Astrocyte (in vitro differentiated cells and primary cell): Measurements from ENCODE around the gene PATL2. TPM values are rescaled to one million over a fixed set of nuclear protein-coding genes. Genes with fewer than 3 reads are reported as not detected.

Source experiments
- DNase-seq: peaks from one replicate; pipeline ENCODE4 v3.0.0-alpha.2; 2010; ENCODE audit warnings: low read depth
- FAIRE-seq: peaks from 2 replicates; lab custom pipeline; 2011; peaks lifted over from hg19 to GRCh38; lab: Jason Lieb, UNC
- H2AFZ ChIP-seq: 2 replicates; pipeline ENCODE4 v1.6.0; 2012; ENCODE audit warnings: low read depth, low read length, inconsistent platforms
- H3K27ac ChIP-seq: 2 replicates; pipeline ENCODE4 v1.5.1; 2011; ENCODE audit warnings: low read depth, low read length, inconsistent platforms
- H3K27me3 ChIP-seq: 2 replicates; pipeline ENCODE4 v1.6.0; 2011; ENCODE audit warnings: low read length, inconsistent platforms; ENCODE audit not compliant: insufficient read depth
- H3K36me3 ChIP-seq: 2 replicates; pipeline ENCODE4 v1.5.1; 2011; ENCODE audit warnings: low read length, inconsistent platforms; ENCODE audit not compliant: insufficient read depth
- H3K4me1 ChIP-seq: 2 replicates; pipeline ENCODE4 v1.5.1; 2011; ENCODE audit warnings: low read length, inconsistent platforms; ENCODE audit not compliant: insufficient read depth
- H3K4me2 ChIP-seq: 2 replicates; pipeline ENCODE4 v1.6.0; 2012; ENCODE audit warnings: low read length, inconsistent platforms
- H3K4me3 ChIP-seq: 2 replicates; pipeline ENCODE4 v1.5.1; 2011; ENCODE audit warnings: low read depth, mild to moderate bottlenecking, low read length, inconsistent platforms; ENCODE audit not compliant: insufficient read depth
- H3K79me2 ChIP-seq: 2 replicates; pipeline ENCODE4 v1.6.0; 2012; ENCODE audit warnings: mild to moderate bottlenecking, low read length, inconsistent platforms; ENCODE audit not compliant: insufficient read depth
- H3K9ac ChIP-seq: 2 replicates; pipeline ENCODE4 v1.6.0; 2012; ENCODE audit warnings: mild to moderate bottlenecking, low read length, inconsistent platforms
- H3K9me3 ChIP-seq: 2 replicates; pipeline ENCODE4 v1.5.1; 2012; ENCODE audit warnings: low read depth, mild to moderate bottlenecking, low read length, inconsistent platforms; ENCODE audit not compliant: insufficient read depth
- H4K20me1 ChIP-seq: 2 replicates; pipeline ENCODE4 v1.6.0; 2012; ENCODE audit warnings: low read length, inconsistent platforms; ENCODE audit not compliant: insufficient read depth
- H3K27ac Mint-ChIP-seq: one replicate; pipeline ENCODE4 v1.8.0; 2021; ENCODE audit warnings: mild to moderate bottlenecking, mixed read lengths; ENCODE audit not compliant: unreplicated experiment
- H3K27me3 Mint-ChIP-seq: one replicate; pipeline ENCODE4 v1.8.0; 2021; ENCODE audit warnings: low read depth, mixed read lengths; ENCODE audit not compliant: unreplicated experiment
- H3K36me3 Mint-ChIP-seq: one replicate; pipeline ENCODE4 v1.8.0; 2021; ENCODE audit warnings: low read depth, mixed read lengths; ENCODE audit not compliant: unreplicated experiment
- H3K4me1 Mint-ChIP-seq: one replicate; pipeline ENCODE4 v1.8.0; 2021; ENCODE audit warnings: low read depth, mixed read lengths; ENCODE audit not compliant: unreplicated experiment
- H3K4me3 Mint-ChIP-seq: one replicate; pipeline ENCODE4 v1.8.0; 2021; ENCODE audit warnings: mild to moderate bottlenecking, moderate library complexity, mixed read lengths; ENCODE audit not compliant: unreplicated experiment
- H3K9me3 Mint-ChIP-seq: one replicate; pipeline ENCODE4 v1.8.0; 2021; ENCODE audit warnings: mild to moderate bottlenecking, mixed read lengths; ENCODE audit not compliant: unreplicated experiment
- EZH2 ChIP-seq: IDR thresholded peaks from 2 replicates; pipeline ENCODE4 v1.6.1; 2012; ENCODE audit warnings: mild to moderate bottlenecking, low read length, inconsistent platforms; ENCODE audit not compliant: insufficient read depth
- total RNA-seq: library from RNA; stranded (reverse); gene quantifications from 2 replicates; pipeline ENCODE4 v1.2.1, GENCODE V29; 2021
- TF ChIP-seq, protein P1 (sequence below): IDR thresholded peaks from 2 replicates; pipeline ENCODE4 v1.5.1; 2011; ENCODE audit warnings: low read depth, mild to moderate bottlenecking, inconsistent platforms, low read length, moderate library complexity; ENCODE audit not compliant: insufficient read depth

The PATL2 gene
- total RNA-seq, 1 donor from 2014 or later: 1.2 TPM

DNA sequence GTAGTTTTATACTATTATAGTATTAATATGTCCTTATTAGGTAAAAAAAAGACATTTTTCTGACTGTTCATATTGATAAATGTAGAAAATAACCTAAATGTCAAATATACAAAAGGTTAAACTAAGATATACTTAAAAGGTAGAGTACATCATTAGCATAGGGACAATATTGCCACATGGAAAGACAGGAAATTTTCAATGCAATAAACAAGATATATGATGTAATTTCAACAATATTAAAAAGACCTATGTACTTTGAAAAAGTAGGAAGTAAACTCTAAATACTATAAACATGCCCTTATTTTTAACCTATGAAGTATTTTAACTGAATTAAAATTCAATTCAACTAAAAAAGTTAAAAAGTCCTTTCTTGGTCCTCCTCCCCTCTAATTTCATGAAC lies 49.5 kb downstream of the PATL2 start:
- H3K27me3 Mint-ChIP-seq: no peaks in the 10 kb centered on the region
- peak overlapping the region; percentile 99 for H3K4me3 Mint-ChIP-seq
- Histone ChIP-seq H3K9ac (no peak overlapping the region), H3K36me3 (peaks cover 8% of the 10 kb centered on the region), H2AFZ (no peak overlapping the region), H3K9me3 (no peaks in the 10 kb centered on the region), H3K27me3 (no peaks in the 10 kb centered on the region), H3K4me3 (no peak overlapping the region), H3K4me1 (peaks cover 3% of the 10 kb centered on the region), H4K20me1 (no peaks in the 10 kb centered on the region), H3K4me2 (no peak overlapping the region), H3K27ac (no peak overlapping the region), H3K79me2 (peaks cover 28% of the 10 kb centered on the region)
- no peaks in the 10 kb centered on the region for H3K9me3 Mint-ChIP-seq
- peaks cover 7% of the 10 kb centered on the region for H3K4me1 Mint-ChIP-seq
- DNase-seq (no peak), FAIRE-seq (no peak)
- peak overlapping the region; percentile 15 for H3K27ac Mint-ChIP-seq
- no peak for TF ChIP-seq EZH2
- TF ChIP-seq, protein P1, sequence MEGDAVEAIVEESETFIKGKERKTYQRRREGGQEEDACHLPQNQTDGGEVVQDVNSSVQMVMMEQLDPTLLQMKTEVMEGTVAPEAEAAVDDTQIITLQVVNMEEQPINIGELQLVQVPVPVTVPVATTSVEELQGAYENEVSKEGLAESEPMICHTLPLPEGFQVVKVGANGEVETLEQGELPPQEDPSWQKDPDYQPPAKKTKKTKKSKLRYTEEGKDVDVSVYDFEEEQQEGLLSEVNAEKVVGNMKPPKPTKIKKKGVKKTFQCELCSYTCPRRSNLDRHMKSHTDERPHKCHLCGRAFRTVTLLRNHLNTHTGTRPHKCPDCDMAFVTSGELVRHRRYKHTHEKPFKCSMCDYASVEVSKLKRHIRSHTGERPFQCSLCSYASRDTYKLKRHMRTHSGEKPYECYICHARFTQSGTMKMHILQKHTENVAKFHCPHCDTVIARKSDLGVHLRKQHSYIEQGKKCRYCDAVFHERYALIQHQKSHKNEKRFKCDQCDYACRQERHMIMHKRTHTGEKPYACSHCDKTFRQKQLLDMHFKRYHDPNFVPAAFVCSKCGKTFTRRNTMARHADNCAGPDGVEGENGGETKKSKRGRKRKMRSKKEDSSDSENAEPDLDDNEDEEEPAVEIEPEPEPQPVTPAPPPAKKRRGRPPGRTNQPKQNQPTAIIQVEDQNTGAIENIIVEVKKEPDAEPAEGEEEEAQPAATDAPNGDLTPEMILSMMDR: no peak
- H3K36me3 Mint-ChIP-seq: no peaks in the 10 kb centered on the region

DNA sequence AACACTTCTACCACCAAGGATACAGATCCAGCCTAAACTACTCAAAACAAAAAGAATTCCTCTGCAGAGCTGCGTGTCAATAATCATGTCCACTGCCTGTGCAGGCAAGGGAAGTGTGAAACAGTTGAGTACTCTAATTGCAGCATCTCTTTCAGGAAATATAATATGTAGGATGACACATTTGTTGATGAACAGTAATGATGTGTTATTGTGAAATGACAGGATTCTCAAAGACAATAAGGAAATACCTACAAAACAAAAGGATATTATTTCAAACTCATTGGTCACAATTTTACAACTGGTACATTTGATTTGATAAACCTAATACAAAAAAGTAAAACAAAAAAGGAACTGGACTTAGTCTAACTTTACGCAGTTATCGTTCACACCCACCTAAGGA lies 52.1 kb downstream of the PATL2 start:
- peaks cover 28% of the 10 kb centered on the region for H3K79me2 ChIP-seq
- H3K4me1 Mint-ChIP-seq: peaks cover 7% of the 10 kb centered on the region
- H3K4me3 ChIP-seq: no peak overlapping the region
- H3K27me3 ChIP-seq: no peaks in the 10 kb centered on the region
- no peaks in the 10 kb centered on the region for H3K9me3 ChIP-seq
- no peak overlapping the region for H2AFZ ChIP-seq
- peaks cover 3% of the 10 kb centered on the region for H3K4me1 ChIP-seq
- H3K36me3 ChIP-seq: peaks cover 11% of the 10 kb centered on the region
- DNase-seq (no peak), FAIRE-seq (no peak)
- no peaks in the 10 kb centered on the region for H4K20me1 ChIP-seq
- no peaks in the 10 kb centered on the region for H3K36me3 Mint-ChIP-seq
- no peak overlapping the region for H3K27ac Mint-ChIP-seq
- no peak overlapping the region for H3K4me2 ChIP-seq
- H3K4me3 Mint-ChIP-seq: no peak overlapping the region
- no peak overlapping the region for H3K9ac ChIP-seq
- H3K27me3 Mint-ChIP-seq: no peaks in the 10 kb centered on the region
- no peak overlapping the region for H3K27ac ChIP-seq
- no peaks in the 10 kb centered on the region for H3K9me3 Mint-ChIP-seq
- no peak for TF ChIP-seq EZH2
- TF ChIP-seq, protein P1: no peak

DNA sequence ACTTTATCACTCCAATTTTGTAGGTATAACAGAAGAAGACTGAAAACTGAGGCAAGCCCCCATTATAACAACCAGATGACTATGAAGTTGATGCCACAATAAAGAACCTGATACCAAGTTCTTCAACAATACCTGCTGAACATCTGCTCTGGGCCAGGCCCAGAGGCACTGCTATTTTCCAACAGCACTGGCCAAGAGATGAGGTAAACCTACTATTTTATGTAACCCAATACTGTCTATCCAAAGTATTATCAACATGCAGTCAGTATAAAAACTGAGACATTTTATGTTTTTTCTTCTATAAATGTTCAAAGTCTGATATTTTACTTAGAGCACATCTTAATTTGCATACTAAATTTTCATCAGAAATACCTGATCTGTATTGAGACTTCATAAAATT lies 53.7 kb downstream of the PATL2 start:
- peaks cover 19% of the 10 kb centered on the region for H3K79me2 ChIP-seq

More for the DNA sequence above, 53.7 kb downstream of the PATL2 start:
- no peak overlapping the region for H3K4me3 ChIP-seq
- H3K4me1 ChIP-seq: no peaks in the 10 kb centered on the region
- H3K36me3 ChIP-seq: peaks cover 13% of the 10 kb centered on the region
- H3K9me3 Mint-ChIP-seq: no peaks in the 10 kb centered on the region
- FAIRE-seq (no peak), DNase-seq (no peak)
- no peak for TF ChIP-seq EZH2
- TF ChIP-seq, protein P1: no peak
- H3K9ac ChIP-seq: no peak overlapping the region
- no peak overlapping the region for H2AFZ ChIP-seq
- H3K36me3 Mint-ChIP-seq: peaks cover 6% of the 10 kb centered on the region
- no peak overlapping the region for H3K4me2 ChIP-seq
- peaks cover 3% of the 10 kb centered on the region for H3K4me1 Mint-ChIP-seq
- H3K27me3 ChIP-seq: no peaks in the 10 kb centered on the region
- no peaks in the 10 kb centered on the region for H3K27me3 Mint-ChIP-seq
- no peak overlapping the region for H3K27ac Mint-ChIP-seq
- no peak overlapping the region for H3K27ac ChIP-seq
- H3K9me3 ChIP-seq: no peaks in the 10 kb centered on the region
- no peaks in the 10 kb centered on the region for H4K20me1 ChIP-seq
- H3K4me3 Mint-ChIP-seq: no peak overlapping the region
